IPS-NIHi7 (cell line): ENCODE measurements around the gene TBL1X.
A peak's percentile ranks its signal among the peaks of the same experiment; 100 is the strongest.

ENCODE experiments used
- DNase-seq: peaks from one replicate; pipeline ENCODE4 v3.0.0; 2012; ENCODE audit warnings: mixed read lengths; ENCODE audit errors: extremely low spot score

TBL1X gene

DNA sequence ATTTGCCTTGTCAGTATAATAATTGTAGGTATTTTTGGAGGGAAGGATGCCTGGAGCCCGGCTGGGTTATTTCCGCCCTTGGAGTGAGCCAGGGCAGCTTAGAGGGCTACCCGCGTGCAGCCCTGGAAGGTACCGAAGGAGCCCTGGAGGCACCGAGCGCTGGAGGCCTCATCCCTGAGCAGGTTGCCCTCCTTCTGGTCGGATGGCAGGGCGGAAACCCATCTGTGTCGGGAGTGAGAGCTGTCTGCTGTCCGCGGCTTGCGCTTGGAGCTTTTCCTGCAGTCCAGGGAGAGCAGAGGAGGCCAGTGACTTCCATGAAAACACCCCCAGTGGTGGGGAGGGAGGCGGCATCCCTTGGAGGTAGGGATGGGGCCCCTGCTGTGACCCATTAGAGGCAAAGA lies 122.1 kb downstream of the TBL1X start:
- DNase-seq: peak; percentile 41

DNA sequence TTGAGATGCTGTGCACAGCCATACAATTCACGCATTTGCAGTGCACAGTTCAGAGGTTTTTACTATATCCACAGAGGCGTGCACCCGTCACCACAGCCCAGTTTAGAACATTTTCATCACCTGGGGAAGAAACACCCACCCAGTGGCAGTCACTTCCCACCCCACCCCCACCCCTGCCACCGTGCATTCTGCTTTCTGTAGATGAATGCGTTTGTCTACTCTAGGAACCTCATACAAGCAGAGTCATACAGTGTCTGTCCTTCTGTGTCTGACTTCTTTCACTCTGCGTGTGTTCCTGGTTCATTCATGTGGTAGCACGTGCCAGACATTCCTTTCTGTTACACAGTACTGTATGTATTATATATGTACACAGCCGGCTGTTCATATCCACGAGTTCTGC lies 122.8 kb downstream of the TBL1X start:
- DNase-seq: no peak

DNA sequence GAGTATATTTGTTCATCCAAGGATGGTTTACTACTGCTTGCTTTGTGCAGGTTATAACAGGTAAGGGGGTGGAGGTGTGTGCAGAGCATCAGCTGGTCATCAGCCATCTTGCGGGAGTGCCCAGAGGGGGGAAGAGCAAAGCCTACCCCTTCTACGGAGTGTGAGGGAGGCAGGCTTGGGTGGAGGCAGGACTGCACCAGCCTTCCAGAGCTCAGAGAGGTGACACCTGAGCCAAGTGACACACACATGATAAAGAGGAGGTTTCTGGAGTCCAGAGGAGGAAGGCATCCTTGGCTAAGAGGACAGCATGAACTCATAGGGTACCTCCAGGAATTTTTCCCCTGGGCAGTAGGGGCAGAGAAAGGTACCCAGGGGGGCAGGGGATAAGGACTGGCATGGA lies 126.6 kb downstream of the TBL1X start:
- peak; percentile 21 for DNase-seq

DNA sequence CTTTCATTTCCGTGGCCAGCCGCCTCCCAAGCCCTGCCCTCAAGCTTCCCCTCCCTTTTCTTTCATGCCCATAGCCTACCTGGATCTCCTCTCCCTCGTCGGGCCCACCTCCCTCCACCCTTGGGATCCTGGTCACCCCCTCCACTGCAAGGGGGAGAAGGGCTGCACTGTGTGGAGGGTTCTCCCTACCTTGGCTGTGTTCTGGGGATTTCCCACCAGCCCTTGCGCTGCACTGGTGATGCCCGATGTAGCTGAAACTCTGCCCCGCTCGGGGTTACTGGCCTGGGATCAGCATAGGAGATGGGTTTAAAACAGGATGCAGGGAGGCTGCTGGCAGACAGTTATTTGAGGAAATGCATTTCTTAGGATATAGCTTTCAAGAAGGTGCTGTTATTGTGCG lies 128.9 kb downstream of the TBL1X start:
- no peak for DNase-seq

DNA sequence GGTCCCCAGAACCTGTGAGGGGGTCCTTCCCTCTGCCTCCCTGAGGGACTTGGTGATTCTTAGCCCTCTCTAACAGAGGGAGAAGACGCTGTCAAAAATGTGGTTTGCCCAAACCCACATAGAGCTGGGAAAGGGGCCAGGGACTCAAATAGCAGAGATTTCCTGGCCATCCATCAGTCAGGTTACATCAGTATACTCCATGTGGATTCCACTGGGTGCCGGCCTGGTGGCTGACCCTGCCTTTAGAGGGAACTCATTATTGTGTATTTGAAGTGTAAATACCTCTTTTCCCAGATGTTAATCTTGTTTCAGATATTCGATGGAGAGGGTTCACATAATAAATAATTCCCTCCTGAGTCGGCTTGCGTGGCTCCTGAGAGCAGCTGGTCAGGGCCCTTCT lies 130.3 kb downstream of the TBL1X start:
- peak; percentile 24 for DNase-seq

DNA sequence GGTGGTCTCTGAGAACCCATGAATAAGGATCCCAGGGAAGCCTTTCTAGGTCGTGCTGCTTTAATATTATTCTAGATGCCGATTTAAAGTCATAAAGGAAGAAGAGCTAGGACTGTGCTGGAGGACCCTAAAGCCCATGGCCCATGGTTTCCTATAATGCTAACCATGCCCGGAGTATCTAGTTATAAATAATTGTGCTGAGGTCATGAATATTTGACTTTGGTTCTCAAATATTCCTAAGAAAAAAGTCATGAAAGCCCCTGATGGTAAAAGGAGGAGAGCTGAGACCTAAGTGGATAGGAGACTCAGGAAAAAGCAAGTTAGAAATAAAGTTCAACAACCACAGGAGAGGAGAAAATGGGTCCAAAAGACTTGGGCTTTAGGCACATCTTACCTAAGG lies 132.0 kb downstream of the TBL1X start:
- no peak for DNase-seq

DNA sequence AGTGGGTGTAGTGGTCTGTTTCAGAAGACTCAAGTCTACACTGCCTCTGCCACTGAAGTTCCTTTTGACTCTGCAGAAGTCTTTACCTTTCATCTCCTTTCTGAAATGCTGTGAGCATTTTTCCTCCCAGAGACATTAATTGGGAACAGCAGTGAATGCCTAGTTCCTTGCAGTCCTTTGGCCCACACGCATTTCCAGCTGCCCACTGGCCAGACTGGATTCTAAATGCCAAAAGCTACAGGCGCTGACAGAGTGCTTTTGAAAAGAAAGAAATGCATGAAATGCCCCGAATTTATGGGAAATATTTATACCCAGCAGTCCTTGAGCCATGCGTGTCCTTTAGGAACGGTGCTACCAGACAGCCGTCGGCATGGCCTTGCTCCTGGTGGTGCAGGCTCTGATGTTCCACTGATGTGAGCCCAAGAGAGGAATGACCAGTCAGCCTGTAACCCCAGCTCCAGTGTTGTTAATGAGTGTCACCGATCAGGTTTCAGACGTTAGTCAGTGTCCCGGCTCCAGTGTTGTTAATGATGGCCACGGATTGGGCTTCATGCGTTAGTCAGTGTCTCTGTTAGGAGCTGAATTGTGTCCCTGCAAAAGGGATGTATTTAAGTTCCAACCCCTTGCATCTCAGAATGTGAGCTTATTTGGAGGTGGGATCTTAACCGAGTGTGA lies 132.6 kb downstream of the TBL1X start:
- DNase-seq: no peak

DNA sequence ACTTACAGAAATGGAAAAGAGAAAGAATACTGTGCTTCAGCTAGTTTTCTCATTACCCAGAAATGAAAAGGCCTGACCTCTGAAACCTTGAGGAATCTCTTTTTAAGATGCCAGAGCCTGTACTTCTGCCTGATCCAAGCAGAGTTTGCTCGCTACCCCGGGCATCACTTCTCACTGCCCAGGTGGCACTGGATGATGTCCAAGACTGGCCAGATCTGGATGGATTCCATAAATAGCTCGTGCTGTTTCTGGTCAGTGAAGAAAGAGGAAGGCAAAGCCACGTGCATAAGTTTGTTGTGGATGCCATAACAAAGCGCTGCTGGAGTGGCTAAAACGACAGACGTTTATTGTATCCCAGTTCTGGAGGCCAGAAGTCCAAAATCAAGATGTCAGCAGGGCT lies 133.5 kb downstream of the TBL1X start:
- DNase-seq: no peak

DNA sequence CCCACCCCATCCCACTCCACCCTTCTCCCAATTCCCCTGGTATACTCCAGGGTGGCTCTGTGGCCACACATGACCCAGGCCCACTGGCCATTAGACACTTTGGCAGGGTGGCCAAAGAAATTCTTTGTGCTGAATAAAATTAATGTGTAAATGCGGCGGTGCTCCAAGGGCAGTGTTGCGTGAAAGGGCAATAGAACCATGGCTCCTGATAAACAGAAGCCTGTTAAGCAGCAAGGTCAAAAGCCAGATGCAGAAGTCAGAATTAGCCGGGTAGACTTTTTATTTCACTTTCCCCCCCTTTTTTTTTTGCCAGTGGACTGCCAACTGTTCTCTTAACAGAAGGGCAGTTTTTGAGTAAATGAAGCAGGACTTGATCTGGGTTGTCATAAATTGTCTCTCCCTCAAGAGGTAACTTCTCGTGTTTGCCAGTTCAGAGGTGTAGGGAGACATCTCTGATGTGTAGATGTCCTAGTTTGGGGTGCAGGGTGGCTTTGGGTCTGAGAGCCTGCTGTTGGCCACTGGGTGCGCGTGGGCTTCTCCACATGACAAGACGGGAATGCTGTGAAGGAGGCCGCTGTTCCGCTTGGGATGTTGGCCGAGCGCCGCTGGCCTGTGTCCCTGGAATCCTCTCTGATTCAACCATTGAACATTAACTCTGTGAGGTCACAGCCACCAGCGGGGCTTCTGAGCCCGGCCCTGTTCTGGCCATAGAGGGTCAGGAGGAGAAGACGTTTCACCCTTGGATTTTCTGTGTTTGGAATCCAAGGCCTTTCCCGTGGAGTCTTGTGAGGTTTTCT lies 139.5 kb downstream of the TBL1X start:
- no peak for DNase-seq

DNA sequence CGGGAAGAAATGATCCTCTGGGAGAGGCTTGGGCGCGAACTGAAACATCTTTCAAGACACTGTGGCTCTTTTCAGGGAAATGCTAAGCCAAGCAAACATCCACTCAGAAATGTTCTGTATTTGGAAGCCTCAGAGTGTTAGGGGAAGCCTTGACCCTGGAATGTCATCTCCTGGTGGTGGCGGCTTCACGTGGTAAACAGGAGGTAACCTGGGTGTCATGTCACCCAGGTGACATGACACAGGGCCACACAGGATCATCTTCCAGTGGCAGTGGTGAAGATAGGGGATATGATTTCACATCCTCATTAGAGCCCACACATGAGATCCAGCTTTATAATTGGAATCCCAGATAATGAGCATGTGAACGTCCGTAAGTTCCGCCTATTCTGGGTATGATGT lies 140.0 kb downstream of the TBL1X start:
- no peak for DNase-seq

DNA sequence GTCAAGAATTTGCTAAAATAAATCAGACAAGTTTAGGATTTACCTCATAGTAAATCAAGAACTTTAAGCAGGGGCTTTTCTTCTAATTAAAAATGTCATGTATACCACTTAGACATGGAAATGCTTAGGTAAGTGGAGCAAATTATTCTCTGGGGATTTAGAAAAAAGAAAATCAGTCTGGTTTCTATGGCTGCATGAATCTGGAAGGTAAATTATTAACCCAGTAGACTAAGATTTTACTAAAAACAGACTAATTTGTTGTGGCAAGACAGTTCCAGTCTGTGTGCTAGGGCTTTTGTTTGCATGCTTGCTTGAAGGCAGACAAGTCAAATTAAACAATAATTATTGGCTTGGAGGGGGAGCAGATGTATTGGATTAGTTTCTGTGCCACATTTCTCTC lies 140.6 kb downstream of the TBL1X start:
- no peak for DNase-seq

DNA sequence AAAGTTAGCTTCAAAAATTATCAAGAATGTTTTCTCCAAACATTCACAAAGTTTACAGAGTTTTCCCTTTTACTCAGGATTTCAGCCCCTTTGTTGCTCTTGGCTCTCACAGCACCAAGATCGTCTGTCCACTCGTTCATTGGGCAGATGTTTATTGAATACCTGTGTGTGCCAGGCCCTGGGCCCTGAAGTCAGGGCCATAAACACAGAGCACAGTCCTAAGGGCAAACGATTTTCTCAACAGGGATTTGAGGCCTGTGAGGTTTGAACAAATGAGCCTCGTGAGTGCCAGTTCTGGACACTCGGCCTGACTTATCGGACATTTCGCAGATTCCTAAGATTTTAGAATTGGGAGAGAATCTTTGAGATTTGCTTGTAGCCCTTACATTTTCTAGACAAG lies 142.1 kb downstream of the TBL1X start:
- no peak for DNase-seq

DNA sequence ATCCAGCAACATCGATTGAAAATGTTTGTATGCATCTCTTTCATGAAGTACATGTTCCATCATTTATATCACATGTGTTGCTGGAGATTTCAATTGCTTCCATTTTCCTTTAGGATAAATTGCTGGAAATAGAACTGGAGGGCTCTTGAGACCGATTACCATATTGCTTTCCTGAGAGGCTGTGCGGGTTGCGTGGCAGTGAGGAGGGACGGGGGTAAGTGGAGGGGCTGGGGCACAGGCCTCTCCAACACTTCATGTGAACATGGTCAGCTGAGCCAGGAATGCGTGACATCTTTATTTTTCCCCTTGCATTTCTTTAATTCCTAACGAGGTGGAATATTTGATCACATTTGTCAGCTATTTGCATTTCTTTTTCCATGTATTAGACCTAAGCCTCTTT lies 144.6 kb downstream of the TBL1X start:
- no peak for DNase-seq

DNA sequence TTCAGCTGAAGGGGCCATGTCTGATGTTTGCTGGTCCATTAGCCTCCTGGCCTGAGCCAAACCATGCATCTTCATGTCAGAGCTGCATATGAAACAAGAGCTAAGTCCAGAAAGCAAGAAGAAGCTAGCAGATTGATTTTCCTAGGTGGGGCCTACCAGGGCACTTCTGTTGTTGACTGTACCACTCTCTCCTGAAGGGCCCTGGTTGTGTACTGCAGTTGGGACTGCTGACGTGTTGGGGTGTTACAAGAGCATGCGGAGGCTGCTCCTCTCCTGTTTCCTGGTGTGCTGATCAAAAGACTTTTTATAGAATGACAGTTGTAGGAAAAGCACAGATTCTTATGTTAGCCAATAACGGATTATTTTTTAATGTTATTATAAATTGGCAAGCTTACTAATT lies 145.1 kb downstream of the TBL1X start:
- DNase-seq: no peak

DNA sequence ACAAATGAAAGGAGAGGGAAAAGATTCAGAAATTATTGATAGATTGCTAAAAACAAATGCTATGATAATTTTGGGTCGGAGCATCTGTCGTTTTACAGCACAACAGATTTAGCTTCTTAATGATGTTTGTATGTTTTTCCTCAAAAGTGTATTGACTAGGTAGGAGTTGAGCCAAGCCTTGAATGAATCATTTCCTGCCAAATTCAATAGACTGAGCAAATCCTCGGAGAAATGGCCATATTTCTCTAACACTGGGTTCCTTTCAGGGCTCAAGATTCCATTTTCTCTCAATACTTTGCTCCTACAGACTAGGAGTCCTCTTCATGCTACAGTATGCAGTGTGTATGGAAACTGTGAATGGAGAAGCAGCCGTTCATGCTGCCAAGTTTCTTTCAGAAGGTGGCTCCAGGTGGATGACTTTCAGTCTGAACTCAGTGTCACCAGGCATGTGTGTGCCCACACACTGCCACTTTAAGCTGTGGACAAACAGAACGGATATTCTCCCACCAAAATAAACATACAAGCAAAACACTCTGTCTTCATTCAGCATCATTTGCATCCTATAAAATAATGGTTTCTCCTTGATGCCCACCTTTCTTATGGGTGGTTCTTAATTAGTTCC lies 146.0 kb downstream of the TBL1X start:
- no peak for DNase-seq

DNA sequence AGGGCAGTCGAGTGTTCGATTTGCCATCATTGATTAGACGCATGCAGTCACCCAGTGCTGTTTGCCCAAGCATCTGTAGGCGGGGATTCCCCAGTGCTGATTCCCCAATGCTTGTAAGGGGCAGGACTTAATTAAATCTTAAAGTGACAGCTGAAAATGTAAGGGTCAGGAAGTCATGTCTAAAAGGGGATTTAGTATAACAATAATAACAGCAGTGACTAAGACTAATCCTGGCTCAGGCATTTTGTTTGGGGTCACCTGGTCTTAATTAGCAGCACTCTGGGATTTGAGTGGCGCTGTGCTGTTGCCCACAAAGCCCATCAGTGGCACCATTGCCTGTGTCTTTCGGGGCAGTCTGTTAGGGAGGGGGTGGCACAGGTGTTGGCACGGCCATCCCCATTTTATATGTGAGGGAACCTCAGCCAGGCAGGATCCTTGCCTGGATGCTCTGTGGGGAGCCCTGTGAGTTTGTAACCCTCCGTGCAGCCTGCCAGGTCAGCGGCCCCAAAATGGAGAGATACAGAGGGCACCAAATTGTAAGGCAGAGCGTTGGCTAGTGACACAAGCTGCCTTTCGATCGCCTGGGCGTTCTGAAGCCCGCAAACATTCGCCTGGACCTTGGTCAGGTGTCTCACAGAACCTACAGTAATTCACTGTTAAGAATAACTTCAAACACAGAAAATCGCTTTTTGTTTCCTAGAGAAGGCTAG lies 146.7 kb downstream of the TBL1X start:
- DNase-seq: no peak

DNA sequence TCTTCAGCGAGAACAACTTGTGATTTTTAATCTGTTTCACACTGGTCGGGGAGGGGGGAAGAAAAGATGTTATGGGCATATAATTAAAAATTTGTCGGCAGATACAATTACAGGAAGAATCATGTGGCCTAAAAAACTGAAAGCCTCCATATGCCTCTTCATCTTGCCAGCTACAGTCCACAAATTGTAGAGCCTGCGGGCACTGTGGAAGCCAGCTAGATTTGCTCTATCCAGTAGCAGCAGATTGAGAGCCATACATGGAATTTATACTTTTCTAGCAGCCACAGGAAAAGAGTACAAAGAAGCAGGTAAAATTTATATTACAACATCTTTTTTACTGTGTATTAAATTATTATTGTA lies 147.3 kb downstream of the TBL1X start:
- DNase-seq: no peak

DNA sequence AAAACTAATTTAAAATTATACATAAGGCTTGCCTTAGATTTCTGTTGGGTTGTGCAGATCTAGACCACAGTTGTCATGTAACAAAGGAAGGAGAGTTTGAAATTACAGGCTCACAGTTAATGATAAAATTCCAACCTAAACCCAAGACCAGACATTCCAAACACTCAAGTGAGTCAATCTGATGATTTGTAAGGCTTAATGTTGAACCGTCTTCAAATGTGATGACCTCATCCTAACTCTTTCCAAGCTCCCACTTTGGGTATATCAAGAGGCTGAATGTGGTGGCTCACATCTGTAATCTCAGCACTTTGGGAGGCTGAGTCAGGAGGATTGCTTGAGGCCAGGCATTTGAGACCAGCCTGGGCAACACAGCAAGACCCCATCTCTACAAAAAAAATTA lies 149.2 kb downstream of the TBL1X start:
- DNase-seq: no peak

DNA sequence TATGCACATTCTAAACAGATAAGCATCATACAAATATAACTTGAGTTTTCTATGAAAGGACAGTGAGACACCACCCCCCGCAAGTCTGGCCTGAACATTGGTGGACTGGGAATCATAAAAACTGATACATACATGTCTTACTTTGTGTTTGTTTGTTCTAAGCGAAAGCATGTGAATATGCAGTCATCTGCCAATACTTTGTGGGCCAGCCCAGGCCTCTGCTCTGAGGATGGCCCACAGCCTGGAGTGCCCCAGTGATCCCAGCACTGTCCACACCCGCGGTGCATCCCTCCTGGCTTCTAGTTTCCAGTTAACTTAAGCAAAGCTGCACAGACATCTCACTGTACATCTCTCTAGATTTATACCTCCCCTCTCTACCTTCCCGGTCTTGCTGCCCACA lies 154.3 kb downstream of the TBL1X start:
- DNase-seq: no peak

DNA sequence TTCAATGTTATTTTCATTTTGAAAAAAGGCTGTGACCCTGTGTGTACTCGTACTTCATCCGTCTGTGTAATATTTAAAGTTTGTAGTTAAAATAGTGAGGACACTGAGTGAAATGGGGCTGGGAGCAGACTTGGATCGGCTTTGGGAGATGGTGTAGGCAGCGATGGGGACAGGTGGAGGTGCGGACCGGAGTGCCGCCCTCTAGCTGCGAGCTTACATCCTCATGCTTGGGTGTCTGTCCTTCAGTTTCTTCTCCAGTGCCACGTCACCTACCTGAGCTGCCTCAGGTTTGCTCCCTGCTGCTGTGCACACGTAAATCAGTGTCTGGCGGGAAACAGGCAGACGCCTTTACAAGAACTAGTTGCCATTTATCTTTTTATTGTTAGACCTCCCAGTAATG lies 154.7 kb downstream of the TBL1X start:
- DNase-seq: peak; percentile 51

DNA sequence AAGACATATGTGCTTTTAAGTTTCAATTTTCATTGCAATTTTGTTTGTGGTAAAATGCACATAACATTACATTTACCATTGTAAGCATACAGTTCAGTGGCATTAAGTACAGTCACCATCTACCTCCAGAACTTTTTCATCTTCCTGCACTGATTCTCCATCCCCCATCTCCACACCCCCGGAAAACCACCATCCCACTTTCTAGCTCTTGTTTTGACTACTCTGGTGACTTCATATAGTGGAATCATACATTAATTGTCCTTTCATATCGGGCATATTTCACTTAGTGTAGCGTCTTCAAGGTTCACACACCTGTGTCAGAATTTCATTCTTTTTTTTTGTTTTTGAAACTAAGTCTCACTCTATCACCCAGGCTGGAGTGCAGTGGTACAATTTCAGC lies 157.3 kb downstream of the TBL1X start:
- no peak for DNase-seq

DNA sequence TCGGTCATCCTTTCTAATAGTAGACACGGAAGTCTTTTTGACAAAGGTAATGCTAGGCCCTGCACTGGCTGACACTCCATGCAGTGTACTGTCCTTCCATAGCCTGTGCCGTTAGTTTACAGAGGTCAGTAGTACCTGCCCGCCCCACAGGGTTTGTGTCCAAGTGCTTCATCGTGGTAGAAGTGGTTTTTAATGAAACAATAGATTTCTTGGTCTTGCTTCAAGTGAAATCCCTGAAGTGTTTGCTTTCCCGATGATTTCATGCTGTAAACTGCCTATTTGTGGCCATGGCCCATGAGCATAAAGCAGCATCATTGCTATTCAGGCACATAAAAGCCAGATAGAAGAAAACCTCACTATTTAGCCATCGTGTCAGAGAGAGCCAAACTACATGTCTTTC lies 161.5 kb downstream of the TBL1X start:
- DNase-seq: no peak

DNA sequence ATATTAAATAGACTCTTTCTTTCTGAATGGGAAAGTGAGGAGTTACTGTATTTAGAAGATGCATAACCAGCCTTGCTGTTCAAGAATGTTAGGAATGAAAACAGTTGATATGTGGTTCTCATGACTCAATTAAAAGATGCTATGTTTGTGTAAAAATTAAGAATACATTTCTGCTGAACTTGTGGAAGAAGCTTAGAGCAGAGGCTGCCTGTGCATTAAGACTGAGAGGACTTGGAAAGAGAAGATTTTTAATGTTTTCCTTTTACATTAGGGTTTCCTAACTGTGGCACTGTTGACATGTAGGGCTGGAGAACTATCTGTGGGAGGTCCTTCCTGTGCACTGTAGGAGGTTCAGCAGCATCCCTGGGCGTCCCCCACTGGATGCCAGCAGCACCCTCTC lies 163.1 kb downstream of the TBL1X start:
- no peak for DNase-seq
